DMS153 treated with DMSO at 0.1 percent for 48 hours (cell line): ENCODE data around the gene ABCB8.
"Not testable (repeated sequence)": the region's sequence is repeated elsewhere in the genome, so short reads cannot be mapped to it uniquely, and the experiment has no call there.

Source experiments
- DNase-seq: peaks from one replicate; lab custom pipeline; 2025; ENCODE audit not compliant: unreplicated experiment; lab: John Stamatoyannopoulos, UW

Gene ABCB8

DNA sequence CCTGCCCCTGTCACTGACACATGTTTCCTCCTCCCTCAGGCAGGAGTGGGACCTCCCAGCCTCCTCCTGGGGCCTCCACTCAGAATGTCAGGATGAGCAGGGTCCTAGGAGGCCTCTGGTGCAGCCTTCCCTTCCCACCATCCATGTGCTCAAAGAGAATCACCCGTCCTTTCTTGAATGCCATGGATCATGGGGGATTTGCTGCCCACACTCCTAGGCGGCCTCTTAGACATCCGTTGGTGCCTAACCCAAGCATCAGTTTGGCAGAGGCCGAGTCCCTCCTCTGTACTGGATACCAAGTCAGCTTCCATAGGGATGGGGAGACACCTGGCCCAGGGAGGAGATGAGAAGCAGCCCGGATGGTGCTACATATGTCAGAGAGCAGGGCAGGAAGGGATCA is 30.4 kb upstream of the ABCB8 start:
- DNase-seq: no peak

DNA sequence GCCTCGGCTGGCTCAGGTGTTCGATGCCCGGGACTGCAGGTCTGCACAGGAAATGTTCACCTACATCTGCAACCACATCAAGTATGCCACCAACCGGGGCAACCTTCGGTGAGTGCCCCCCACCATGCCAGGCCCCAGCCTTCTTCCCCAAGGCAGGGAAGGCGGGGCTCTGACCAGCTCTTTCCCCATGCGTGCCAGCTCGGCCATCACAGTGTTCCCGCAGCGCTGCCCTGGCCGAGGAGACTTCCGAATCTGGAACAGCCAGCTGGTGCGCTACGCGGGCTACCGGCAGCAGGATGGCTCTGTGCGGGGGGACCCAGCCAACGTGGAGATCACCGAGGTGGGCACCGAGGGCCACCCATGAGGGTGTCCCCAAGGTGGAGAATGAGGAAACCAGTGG is 29.9 kb upstream of the ABCB8 start:
- no peak for DNase-seq

DNA sequence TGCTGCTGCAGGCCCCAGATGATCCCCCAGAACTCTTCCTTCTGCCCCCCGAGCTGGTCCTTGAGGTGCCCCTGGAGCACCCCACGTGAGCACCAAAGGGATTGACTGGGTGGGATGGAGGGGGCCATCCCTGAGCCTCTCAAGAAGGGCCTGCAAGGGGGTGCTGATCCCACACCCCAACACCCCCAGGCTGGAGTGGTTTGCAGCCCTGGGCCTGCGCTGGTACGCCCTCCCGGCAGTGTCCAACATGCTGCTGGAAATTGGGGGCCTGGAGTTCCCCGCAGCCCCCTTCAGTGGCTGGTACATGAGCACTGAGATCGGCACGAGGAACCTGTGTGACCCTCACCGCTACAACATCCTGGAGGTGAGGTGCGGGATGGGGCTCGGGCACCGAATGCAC is 29.2 kb upstream of the ABCB8 start:
- no peak for DNase-seq

DNA sequence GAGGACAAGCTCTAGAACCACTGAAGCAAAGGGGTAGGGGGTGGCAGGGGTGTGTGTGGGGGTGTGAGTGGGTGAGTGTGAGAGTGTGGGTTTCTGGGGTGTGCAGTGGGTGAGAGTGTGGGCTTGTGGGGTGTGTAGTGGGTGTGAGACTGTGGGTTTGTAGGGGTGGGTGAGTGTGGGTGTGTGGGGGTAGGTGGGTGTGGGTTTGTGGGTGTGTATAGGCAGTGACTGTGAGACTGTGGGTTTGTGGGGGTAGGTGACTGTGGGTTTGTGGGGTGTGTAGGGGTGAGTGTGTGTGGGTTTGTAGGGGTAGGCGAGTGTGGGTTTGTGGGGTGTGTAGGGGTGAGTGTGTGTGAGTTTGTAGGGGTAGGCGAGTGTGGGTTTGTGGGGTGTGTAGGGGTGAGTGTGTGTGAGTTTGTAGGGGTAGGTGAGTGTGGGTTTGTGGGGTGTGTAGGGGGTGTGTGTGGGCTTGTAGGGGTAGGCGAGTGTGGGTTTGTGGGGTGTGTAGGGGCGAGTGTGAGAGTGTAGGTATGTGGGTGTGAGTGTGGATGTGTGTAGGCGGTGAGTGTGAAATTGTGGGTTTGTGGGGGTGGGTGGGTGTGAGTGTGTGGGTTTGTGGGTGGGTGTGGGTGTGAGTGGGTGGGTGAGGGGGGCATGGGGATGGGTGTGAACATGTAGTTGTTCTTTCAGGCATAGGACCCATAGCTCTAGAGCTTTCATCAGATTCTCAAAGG is 28.6 kb upstream of the ABCB8 start:
- no peak for DNase-seq

DNA sequence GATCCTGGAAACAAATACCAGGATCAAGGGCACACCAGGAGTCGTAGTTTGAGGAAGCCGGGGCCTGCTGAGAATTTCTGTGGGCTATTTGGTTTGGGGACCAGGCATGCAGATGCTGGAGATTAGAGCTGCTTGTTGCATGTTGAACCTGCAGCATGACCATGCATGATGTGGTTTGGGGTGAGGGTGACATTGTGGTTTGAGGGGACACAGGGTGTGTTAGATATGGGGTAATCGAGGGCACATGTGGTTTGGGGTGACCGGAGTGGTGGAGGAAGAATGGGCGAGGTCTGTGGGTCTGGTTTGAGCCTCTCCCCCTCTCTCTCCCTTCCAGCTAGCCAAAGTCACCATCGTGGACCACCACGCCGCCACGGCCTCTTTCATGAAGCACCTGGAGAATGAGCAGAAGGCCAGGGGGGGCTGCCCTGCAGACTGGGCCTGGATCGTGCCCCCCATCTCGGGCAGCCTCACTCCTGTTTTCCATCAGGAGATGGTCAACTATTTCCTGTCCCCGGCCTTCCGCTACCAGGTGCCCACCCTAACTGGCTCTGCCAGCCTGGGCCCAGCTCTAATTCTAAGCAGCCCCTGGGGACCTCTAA is 27.3 kb upstream of the ABCB8 start:
- DNase-seq: no peak

DNA sequence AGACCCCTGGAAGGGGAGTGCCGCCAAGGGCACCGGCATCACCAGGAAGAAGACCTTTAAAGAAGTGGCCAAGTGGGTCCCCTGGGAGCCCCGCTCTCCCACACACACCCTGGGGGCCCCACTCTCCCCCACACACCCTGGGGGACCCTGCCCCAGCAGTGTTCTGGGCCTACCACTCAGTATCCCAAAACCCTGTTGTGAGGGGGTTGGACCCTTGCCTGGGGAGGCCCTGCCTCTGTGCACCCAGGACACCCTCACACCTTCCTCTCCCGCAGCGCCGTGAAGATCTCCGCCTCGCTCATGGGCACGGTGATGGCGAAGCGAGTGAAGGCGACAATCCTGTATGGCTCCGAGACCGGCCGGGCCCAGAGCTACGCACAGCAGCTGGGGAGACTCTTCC is 26.7 kb upstream of the ABCB8 start:
- no peak for DNase-seq

DNA sequence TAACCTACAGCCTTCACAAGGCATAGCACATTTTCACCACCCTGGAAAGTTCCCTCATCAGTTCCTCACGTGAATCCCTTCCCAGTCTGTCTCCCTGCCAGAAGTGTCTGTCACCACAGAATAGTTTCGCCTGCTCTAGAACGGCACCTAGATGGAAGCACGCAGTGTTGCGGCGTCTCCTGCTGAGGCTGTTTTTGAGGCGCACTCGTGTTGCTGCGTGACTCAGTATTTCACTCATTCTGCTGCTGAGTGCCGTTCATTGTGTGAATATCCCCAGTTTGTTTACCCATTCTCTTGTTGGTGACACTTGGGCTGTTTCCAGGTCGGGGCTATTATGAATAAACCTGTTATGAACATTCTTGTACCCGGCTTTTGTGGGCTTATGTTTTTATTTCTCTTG is 24.7 kb upstream of the ABCB8 start:
- DNase-seq: peak; percentile 48

DNA sequence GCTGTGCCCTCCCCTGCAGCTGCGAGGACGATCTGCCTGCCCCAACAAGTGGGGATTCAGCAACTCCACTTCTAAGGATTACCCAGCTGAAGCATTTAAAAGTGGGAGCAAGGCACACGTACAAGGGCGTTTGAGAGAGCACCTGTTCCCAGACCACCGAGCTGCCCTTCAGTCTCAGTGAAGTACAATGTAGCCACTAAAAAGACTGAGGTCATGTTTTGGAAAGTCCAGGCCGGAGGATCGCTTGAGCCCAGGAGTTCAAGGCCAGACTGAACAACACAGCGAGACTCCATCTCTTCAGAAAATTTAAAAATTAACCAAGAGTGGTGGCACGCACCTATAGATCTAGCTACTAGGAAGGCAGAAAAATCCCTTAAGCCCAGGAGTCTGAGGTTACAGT is 22.7 kb upstream of the ABCB8 start:
- DNase-seq: no peak

DNA sequence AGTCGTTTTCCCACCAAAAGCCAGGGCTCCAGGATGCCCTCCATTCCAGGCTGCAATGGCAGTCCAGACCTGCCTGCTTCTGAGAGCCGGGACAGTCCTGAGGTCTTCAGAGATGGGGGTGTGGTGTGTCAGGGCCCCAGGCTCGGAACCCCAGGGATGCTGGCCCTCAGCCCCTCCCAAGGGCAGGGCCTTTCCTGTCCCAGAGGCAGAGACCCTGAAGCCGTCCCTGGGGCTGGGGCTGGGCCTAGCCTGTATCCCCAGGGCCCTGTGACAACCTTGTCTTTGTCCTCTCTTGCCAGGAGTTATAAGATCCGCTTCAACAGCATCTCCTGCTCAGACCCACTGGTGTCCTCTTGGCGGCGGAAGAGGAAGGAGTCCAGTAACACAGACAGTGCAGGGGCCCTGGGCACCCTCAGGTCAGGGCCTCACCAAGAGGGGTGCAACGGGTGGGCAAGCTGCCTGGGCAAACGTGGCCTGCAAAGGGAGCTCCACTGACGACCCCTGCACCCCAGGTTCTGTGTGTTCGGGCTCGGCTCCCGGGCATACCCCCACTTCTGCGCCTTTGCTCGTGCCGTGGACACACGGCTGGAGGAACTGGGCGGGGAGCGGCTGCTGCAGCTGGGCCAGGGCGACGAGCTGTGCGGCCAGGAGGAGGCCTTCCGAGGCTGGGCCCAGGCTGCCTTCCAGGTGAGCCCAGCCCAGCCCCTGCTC is 21.5 kb upstream of the ABCB8 start:
- no peak for DNase-seq

DNA sequence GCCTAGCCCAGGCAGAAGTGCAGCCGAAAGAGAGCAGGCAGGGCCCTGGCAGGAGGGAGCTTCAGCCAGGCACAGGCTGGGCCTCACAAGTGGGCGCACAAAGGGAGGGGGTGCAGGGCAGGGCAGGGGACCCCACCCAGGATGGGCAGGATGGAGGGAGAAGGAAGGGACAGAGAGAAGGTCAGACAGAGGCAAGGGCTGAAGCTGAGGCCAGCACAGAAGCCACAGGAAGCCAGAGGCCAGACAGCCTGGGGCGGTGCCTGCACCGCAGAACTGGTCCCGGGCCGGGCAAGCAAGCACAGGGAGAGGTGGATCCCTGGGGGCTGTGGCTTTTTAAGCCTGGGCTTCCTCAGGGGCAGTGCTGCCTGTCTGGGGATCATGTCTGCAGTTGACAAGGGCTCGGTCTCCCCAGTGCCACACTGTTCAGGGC is 20.8 kb upstream of the ABCB8 start:
- DNase-seq: no peak

DNA sequence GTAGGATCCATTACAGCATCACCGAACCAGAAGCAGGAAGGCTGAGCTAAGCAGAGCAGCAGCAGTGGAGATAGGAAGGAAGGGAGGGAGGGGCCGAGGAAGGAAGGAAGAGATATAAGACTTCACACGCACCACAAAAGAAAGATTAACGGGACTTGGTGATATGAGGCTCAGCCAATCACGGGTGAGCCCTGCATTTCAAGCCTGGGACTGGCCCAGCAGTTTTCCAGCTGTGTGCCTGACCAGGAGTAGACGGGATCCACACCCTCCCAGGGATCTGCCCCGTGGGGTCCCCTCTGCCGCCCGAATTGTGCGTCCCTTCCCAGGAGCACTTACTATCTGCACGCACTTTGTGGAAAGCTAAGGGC is 20.1 kb upstream of the ABCB8 start:
- DNase-seq: no peak

DNA sequence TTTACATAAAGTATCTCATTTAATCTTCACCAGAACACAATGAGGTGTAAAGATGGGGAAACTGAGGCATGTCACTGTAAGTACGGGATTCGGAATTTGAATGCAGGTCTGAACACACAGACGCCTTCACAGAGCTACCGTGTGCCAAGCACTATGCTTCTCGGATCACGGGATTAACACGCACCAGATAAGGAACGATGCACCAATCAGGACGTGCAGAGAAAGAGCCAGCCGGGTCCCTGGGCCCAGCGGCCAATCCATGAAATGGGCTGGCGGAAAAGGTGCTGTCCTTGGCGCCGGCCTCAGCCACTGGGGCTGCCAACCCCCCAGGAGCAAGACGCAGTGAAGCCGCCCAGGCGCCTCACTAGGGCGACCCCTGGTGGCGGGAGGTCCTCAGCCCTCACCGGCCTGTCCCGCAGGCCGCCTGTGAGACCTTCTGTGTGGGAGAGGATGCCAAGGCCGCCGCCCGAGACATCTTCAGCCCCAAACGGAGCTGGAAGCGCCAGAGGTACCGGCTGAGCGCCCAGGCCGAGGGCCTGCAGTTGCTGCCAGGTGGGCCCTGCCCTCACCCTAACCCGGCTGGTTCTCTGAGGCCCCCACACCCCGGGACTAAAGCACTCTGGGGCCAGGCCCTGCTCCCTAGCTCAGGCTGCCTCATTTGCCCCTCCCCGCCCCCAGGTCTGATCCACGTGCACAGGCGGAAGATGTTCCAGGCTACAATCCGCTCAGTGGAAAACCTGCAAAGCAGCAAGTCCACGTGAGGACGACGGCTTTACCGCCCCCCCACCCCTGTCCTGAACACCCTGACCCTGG is 19.5 kb upstream of the ABCB8 start:
- DNase-seq: no peak

DNA sequence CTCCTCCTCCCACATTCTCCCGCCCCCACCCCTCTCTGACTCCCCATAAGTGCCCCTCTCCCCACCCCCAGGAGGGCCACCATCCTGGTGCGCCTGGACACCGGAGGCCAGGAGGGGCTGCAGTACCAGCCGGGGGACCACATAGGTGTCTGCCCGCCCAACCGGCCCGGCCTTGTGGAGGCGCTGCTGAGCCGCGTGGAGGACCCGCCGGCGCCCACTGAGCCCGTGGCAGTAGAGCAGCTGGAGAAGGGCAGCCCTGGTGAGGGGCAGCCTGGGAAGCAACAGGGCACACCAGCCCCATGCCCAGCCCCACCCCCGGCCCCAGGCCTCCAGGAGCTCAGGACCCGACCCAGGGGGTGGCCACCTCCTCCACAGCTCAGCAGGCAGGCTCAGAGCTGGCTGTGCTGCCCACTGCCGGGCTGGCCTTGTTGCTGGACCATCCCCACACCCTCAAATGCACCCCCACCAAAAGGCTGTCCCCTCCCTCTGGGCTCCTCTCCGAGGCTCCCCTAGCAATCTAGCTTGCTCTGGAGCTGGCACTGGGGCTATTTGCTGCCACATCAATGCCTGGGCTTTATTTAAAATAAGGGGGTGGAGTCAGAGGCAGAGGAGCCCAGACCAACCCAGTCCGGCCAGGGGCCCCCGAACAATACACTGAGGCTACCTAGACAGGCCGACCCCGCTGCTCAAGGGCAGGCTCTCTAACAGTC is 18.8 kb upstream of the ABCB8 start:
- DNase-seq: no peak

DNA sequence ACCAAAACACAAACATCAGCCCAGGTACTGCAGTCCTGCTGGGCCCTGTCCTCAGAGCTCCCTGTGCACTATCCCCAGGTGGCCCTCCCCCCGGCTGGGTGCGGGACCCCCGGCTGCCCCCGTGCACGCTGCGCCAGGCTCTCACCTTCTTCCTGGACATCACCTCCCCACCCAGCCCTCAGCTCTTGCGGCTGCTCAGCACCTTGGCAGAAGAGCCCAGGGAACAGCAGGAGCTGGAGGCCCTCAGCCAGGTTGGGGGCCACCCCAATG is 18.3 kb upstream of the ABCB8 start:
- DNase-seq: no peak

DNA sequence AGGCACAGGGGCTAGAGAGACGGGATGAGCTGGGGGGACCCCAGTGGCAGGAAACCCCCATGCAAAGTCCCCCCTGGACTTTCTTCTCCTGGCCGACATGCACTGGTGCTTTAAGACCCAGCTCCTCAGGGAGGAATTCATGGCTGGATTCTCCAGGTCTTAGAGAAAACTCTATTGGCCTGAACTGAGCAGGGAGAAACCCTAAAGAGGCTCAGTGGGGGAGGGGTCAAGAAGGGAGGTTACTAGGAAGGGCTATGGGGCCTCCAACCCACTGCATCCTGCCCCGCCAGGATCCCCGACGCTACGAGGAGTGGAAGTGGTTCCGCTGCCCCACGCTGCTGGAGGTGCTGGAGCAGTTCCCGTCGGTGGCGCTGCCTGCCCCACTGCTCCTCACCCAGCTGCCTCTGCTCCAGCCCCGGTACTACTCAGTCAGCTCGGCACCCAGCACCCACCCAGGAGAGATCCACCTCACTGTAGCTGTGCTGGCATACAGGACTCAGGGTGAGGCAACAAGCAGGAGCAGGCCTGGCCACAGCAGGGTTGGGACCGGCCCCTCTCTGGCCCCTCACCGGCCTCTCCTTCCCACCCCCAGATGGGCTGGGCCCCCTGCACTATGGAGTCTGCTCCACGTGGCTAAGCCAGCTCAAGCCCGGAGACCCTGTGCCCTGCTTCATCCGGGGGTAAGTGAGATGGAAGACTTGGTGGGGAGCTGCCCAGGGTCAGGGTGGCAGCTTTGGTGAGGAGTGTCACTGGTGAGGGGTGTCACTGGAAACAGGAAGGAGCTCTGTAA is 17.7 kb upstream of the ABCB8 start:
- DNase-seq: no peak

DNA sequence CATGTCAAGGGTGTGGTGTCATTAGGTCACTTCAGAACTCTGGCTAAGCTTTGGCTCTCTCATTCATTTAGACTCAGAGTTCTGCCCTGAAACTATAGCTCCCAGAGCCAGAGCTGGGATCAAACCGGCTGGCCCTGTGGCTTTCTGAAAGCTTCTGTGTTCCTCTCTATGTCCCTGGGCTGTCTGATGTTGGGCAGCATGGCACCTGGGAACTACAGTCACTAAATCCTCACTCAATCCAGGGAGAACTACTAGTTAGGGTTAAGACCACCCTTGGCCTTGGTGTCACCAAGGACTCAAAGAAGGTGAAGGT is 17.2 kb upstream of the ABCB8 start:
- DNase-seq: no peak

DNA sequence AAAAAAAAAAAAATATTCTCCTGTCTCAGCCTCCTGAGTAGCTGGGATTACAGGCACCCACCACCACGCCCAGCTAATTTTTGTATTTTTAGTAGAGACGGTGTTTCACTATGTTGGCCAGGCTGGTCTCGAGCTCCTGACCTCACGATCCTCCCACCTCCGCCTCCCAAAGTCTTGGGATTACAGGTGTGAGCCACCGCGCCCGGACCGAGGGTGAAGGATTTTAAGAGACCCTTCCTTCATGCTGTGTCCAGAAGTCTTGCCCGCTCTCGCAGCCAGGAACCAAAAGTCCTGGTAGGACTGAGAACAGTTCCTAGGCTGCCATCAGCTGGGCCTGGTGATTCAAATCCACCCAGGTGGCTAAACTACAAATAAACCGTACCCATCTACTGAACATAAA is 16.6 kb upstream of the ABCB8 start:
- not testable (repeated sequence) for DNase-seq

DNA sequence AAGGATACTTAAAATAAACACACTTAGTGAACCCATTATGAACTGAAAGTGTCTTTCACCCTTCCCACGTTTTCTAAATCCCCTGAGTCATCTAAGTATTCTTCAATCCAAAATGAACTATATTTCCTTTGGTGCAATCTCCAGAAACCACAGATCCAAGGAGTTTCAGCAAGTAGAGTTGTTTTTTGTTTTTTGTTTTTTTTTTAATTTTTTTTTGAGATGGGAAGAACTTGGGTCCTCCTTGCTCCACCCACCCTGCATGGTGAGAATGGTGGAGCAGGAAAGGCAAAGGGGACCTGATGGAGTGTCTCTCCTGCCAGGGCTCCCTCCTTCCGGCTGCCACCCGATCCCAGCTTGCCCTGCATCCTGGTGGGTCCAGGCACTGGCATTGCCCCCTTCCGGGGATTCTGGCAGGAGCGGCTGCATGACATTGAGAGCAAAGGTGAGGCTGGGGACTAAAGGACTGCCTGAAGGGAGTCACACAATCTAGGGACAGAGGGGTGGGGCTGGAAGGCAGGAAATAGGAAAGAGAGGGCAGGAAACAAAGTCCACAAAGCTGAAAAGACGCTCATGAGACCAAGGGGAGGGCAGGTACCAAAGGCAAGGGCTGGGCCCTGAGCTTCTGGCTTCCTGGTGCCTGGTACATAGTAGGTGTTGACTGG is 16.1 kb upstream of the ABCB8 start:
- DNase-seq: peak; percentile 18

DNA sequence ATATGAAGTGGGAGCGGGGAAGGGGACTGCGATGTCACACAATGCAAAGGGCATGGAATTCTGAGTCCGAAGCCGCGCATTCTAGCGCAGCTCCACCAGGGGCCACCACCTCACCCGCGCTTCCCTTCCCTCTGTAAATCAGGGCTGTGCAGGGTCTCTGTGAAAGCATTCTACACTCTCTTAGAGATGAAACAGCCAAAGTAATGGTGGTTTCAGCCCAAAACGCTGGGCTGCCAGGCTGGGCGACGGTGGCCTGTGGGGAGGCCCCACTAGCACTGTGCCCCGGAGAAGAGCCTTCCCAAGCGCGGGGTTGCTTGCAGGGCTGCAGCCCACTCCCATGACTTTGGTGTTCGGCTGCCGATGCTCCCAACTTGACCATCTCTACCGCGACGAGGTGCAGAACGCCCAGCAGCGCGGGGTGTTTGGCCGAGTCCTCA is 15.3 kb upstream of the ABCB8 start:
- peak; percentile 23 for DNase-seq

DNA sequence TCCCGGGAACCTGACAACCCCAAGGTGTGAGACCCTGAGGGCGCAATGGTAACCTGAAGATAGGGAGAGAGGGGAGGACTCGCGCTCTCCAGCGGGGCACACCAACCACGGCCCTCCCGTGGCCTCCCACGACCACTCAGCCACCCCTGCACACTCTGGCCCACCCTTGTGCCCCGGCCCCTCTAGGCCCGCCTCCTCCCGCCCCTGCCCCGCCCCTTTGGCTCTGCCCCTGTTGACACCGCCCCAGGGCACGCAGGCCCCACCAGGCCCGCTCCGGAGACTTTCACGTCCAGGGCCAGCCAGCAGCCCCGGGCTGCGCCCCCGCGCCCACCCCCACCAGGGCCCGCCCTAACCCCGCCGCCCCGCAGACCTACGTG is 14.9 kb upstream of the ABCB8 start:
- no peak for DNase-seq
